ENCODE results near the gene DCUN1D1.

The DCUN1D1 gene

GRCh38 chr3:182891364-182891763 lies 89.0 kb downstream of the DCUN1D1 start:
- no peak for DNase-seq (ENCODE audit: low read depth)
- TF ChIP-seq CTCF (IDR thresholded peaks at IDR 0.05; ENCODE audit: low read depth, low read length, missing control alignments): no peak
- no peak overlapping the region for H3K4me3 ChIP-seq (ENCODE audit: low read depth, low read length)

GRCh38 chr3:182889948-182890629 lies 90.2 kb downstream of the DCUN1D1 start:
- no peak for TF ChIP-seq CTCF (IDR thresholded peaks at IDR 0.05; ENCODE audit: low read depth, low read length, missing control alignments)

More at GRCh38 chr3:182889948-182890629, 90.2 kb downstream of the DCUN1D1 start:
- no peak for DNase-seq (ENCODE audit: low read depth)
- no peak overlapping the region for H3K4me3 ChIP-seq (ENCODE audit: low read depth, low read length)
